Measurements from ENCODE around the gene IFT20. TPM values are rescaled to one million over a fixed set of nuclear protein-coding genes. Genes with fewer than 3 reads are reported as not detected.

Gene IFT20
- total and polyA plus RNA-seq, 5 donors from 2014 or later, result 36.9 to 55.5 (median 44.1) TPM

DNA sequence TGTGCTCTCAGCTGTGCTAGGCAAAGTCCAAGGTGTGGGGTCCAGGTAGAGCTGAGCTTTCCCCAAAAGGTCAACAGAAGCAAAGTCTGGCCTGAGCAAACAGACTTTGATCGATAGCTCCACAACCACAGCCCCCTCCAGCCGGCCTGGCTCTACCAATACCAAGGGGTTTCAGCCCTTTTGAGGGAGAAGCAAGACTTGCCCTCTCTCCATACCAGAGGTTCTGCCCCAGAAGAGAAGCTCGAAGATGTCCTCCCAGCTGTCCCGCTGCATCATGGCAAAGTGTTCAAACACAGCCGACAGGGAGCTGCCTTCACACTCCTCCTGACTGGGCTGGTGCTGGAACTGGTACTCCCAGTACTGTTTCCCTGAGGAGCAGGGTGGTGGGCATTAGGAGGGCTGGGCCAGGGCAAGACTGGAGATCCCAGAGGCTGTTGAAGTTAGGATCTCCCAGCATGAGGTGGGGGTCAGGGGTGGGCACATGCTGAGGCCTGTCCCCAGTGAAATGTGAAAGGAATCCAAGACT, 33.1 kb upstream of the IFT20 start:
- no peaks in the 10 kb centered on the region for H3K27me3 ChIP-seq (ENCODE audit: control insufficient read depth, insufficient read depth, low read length)
- H3K36me3 ChIP-seq (ENCODE audit: control insufficient read depth, insufficient read depth, low read length), result peaks cover 13% of the 10 kb centered on the region
- peaks cover 21% of the 10 kb centered on the region for H3K4me1 ChIP-seq (ENCODE audit: control insufficient read depth, insufficient read depth, low read length, poor library complexity, severe bottlenecking)
- no peak overlapping the region for H3K4me3 ChIP-seq (ENCODE audit: low read depth, low read length)
- no peaks in the 10 kb centered on the region for H3K9me3 ChIP-seq (ENCODE audit: control insufficient read depth in 2 of 2, low read length in 2 of 2)
- peaks cover 0 to 26% (median 15%) of the 10 kb centered on the region in 4 donors for H3K4me1 Mint-ChIP-seq
- no peaks in the 10 kb centered on the region for H3K27me3 Mint-ChIP-seq
- H3K27ac ChIP-seq (ENCODE audit: insufficient read depth, low read length, poor library complexity, severe bottlenecking), result no peak overlapping the region
- DNase-seq, result no peak
- H3K9me3 Mint-ChIP-seq, result no peaks in the 10 kb centered on the region
- no peak for ATAC-seq (ENCODE audit: low read depth in 2 of 2)
- H3K4me3 Mint-ChIP-seq, result peak overlapping the region in 1 of 4 donors; percentile 44
- no peaks in the 10 kb centered on the region for H3K36me3 Mint-ChIP-seq
- H3K27ac Mint-ChIP-seq, result peak overlapping the region in 2 of 3 donors; percentile 9 to 11

- Mint-ChIP-seq H3K9me3 (no peaks in the 10 kb centered on the region), H3K36me3 (no peaks in the 10 kb centered on the region), H3K27ac (no peak overlapping the region), H3K4me3 (peak overlapping the region in 1 of 4 donors; percentile 44), H3K27me3 (no peaks in the 10 kb centered on the region), H3K4me1 (peaks cover 0 to 20% (median 10%) of the 10 kb centered on the region in 4 donors)
- H3K27me3 ChIP-seq (ENCODE audit: control insufficient read depth, insufficient read depth, low read length), result no peaks in the 10 kb centered on the region
- H3K4me3 ChIP-seq (ENCODE audit: low read depth, low read length), result no peak overlapping the region
- peaks cover 19% of the 10 kb centered on the region for H3K36me3 ChIP-seq (ENCODE audit: control insufficient read depth, insufficient read depth, low read length)
- H3K27ac ChIP-seq (ENCODE audit: insufficient read depth, low read length, poor library complexity, severe bottlenecking), result no peak overlapping the region
- no peaks in the 10 kb centered on the region for H3K9me3 ChIP-seq (ENCODE audit: control insufficient read depth in 2 of 2, low read length in 2 of 2)
- DNase-seq (no peak), ATAC-seq (ENCODE audit: low read depth in 2 of 2) (no peak)
- peaks cover 15% of the 10 kb centered on the region for H3K4me1 ChIP-seq (ENCODE audit: control insufficient read depth, insufficient read depth, low read length, poor library complexity, severe bottlenecking)
These were observed 32.5 kb upstream of the IFT20 start for GRCh38 chr17:28367641-28368305.

- Mint-ChIP-seq H3K4me3 (peak overlapping the region in 1 of 4 donors; percentile 33), H3K27me3 (no peaks in the 10 kb centered on the region), H3K27ac (peak overlapping the region in 1 of 3 donors; percentile 56), H3K4me1 (peaks cover 0 to 17% (median 6%) of the 10 kb centered on the region in 4 donors), H3K36me3 (no peaks in the 10 kb centered on the region), H3K9me3 (no peaks in the 10 kb centered on the region)
- peaks cover 4% of the 10 kb centered on the region for H3K4me1 ChIP-seq (ENCODE audit: control insufficient read depth, insufficient read depth, low read length, poor library complexity, severe bottlenecking)
- H3K36me3 ChIP-seq (ENCODE audit: control insufficient read depth, insufficient read depth, low read length), result peaks cover 29% of the 10 kb centered on the region
- H3K9me3 ChIP-seq (ENCODE audit: control insufficient read depth in 2 of 2, low read length in 2 of 2), result no peaks in the 10 kb centered on the region
- no peak overlapping the region for H3K27ac ChIP-seq (ENCODE audit: insufficient read depth, low read length, poor library complexity, severe bottlenecking)
- no peaks in the 10 kb centered on the region for H3K27me3 ChIP-seq (ENCODE audit: control insufficient read depth, insufficient read depth, low read length)
- no peak for ATAC-seq (ENCODE audit: low read depth in 2 of 2)
- DNase-seq, result no peak
- H3K4me3 ChIP-seq (ENCODE audit: low read depth, low read length), result no peak overlapping the region
These were observed 31.3 kb upstream of the IFT20 start for GRCh38 chr17:28366605-28367004.

DNA sequence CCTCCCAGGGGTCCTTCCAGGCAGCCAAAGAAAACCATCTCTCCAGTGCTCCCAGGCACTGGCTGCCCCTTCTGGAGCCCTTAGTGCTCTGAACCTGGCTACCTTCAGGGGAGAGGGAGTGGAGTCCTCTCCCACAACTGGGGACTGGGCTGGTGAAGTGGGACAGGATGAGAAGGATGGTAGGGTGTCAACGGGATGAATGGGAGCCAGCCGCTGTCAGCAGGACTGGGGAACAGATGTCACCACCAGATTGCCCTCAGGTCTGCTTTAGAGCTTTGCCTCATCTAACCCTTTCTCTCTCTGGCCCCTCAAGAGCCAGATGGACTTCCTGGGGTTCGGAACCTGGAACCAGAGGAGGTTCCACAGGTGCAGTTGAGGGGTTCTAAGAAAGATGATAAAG, 30.2 kb upstream of the IFT20 start:
- H3K27me3 ChIP-seq (ENCODE audit: control insufficient read depth, insufficient read depth, low read length), result no peaks in the 10 kb centered on the region
- no peak overlapping the region for H3K27ac ChIP-seq (ENCODE audit: insufficient read depth, low read length, poor library complexity, severe bottlenecking)
- no peak for DNase-seq
- H3K4me1 ChIP-seq (ENCODE audit: control insufficient read depth, insufficient read depth, low read length, poor library complexity, severe bottlenecking), result no peaks in the 10 kb centered on the region
- H3K27me3 Mint-ChIP-seq, result no peaks in the 10 kb centered on the region
- H3K4me1 Mint-ChIP-seq, result peaks cover 0 to 9% (median 2%) of the 10 kb centered on the region in 4 donors
- peaks cover 8% of the 10 kb centered on the region for H3K36me3 Mint-ChIP-seq
- H3K9me3 ChIP-seq (ENCODE audit: control insufficient read depth in 2 of 2, low read length in 2 of 2), result no peaks in the 10 kb centered on the region
- no peaks in the 10 kb centered on the region for H3K9me3 Mint-ChIP-seq
- peaks cover 40% of the 10 kb centered on the region for H3K36me3 ChIP-seq (ENCODE audit: control insufficient read depth, insufficient read depth, low read length)
- ATAC-seq (ENCODE audit: low read depth in 2 of 2), result no peak
- H3K4me3 Mint-ChIP-seq, result no peak overlapping the region
- no peak overlapping the region for H3K4me3 ChIP-seq (ENCODE audit: low read depth, low read length)
- H3K27ac Mint-ChIP-seq, result no peak overlapping the region

GRCh38 chr17:28364665-28365363, 29.5 kb upstream of the IFT20 start, which contains the start of gene SEBOX:
SEBOX (minus strand) TSS chr17:28365199; CDS start chr17:28365151, 48 bp downstream.
- no peak for ATAC-seq (ENCODE audit: low read depth in 2 of 2)
- DNase-seq, result no peak
- H3K27ac Mint-ChIP-seq, result no peak within 1 kb of the TSS
- no peaks in the 10 kb centered on the region for H3K27me3 Mint-ChIP-seq
- no peak within 1 kb of the TSS for H3K4me3 ChIP-seq (ENCODE audit: low read depth, low read length)
- peaks cover 47% of the 10 kb centered on the region for H3K36me3 ChIP-seq (ENCODE audit: control insufficient read depth, insufficient read depth, low read length)
- H3K4me1 Mint-ChIP-seq, result peaks cover 0 to 2% (median 0%) of the 10 kb centered on the region in 4 donors
- H3K27me3 ChIP-seq (ENCODE audit: control insufficient read depth, insufficient read depth, low read length), result no peaks in the 10 kb centered on the region
- H3K4me3 Mint-ChIP-seq, result no peak within 1 kb of the TSS
- H3K9me3 ChIP-seq (ENCODE audit: control insufficient read depth in 2 of 2, low read length in 2 of 2), result no peaks in the 10 kb centered on the region
- no peak within 1 kb of the TSS for H3K27ac ChIP-seq (ENCODE audit: insufficient read depth, low read length, poor library complexity, severe bottlenecking)
- H3K36me3 Mint-ChIP-seq, result peaks cover 11% of the 10 kb centered on the region
- H3K9me3 Mint-ChIP-seq, result no peaks in the 10 kb centered on the region
- H3K4me1 ChIP-seq (ENCODE audit: control insufficient read depth, insufficient read depth, low read length, poor library complexity, severe bottlenecking), result no peaks in the 10 kb centered on the region

DNA sequence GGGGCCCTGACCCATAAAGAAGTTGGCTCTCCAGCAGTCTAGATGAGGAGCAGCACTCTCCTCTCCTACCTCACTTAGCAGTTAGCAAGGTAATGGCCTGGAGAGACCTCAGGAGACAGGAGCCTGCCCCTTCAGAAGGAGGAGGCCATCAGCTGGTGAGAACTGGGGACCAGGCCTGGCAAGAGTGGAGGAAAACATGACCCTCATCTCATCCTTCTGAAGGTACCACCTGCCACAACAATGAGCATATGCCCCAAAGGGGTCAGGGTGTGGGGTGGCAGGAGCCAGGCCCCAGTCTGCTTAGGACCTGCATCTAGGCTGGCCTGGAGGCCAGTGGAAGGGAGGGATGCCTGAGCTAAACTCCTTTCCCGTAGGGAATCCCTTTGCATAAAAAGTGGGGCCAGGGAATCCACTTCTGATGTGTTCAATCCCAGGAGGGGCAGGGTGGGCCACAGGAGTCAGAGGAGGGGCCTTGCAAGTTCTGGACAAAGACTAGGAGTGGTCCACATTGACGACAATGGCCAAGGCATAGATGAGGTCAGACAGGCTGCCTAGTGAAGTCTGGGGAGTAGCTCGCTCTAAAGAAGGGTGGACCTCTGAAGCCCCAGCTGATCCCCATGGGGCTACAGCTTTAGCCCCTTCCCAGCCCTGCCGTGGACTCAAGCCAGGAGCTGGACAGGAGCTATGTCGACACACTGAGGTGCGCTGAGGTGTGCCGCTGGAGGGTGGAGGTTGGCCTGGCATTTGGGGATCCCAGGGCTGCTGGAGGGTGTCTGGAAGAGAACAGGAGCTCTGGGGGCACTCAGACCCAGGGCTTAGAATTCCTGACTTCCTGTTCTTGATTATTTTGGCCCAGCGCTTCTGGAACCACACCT, 28.7 kb upstream of the IFT20 start:
- DNase-seq (no peak), ATAC-seq (ENCODE audit: low read depth in 2 of 2) (no peak)
- Histone ChIP-seq H3K4me3 (ENCODE audit: low read depth, low read length) (no peak overlapping the region), H3K27me3 (ENCODE audit: control insufficient read depth, insufficient read depth, low read length) (no peaks in the 10 kb centered on the region), H3K36me3 (ENCODE audit: control insufficient read depth, insufficient read depth, low read length) (peaks cover 51% of the 10 kb centered on the region), H3K4me1 (ENCODE audit: control insufficient read depth, insufficient read depth, low read length, poor library complexity, severe bottlenecking) (no peaks in the 10 kb centered on the region), H3K27ac (ENCODE audit: insufficient read depth, low read length, poor library complexity, severe bottlenecking) (no peak overlapping the region), H3K9me3 (ENCODE audit: control insufficient read depth in 2 of 2, low read length in 2 of 2) (no peaks in the 10 kb centered on the region)
- H3K27me3 Mint-ChIP-seq, result no peaks in the 10 kb centered on the region
- H3K4me3 Mint-ChIP-seq, result no peak overlapping the region
- H3K4me1 Mint-ChIP-seq, result peaks cover 0 to 3% (median 1%) of the 10 kb centered on the region in 4 donors
- no peak overlapping the region for H3K27ac Mint-ChIP-seq
- H3K9me3 Mint-ChIP-seq, result no peaks in the 10 kb centered on the region
- peaks cover 11% of the 10 kb centered on the region for H3K36me3 Mint-ChIP-seq

GRCh38 chr17:28363186-28363585, 27.9 kb upstream of the IFT20 start:
- Mint-ChIP-seq H3K27me3 (no peaks in the 10 kb centered on the region), H3K27ac (no peak overlapping the region), H3K9me3 (no peaks in the 10 kb centered on the region), H3K36me3 (peaks cover 11% of the 10 kb centered on the region), H3K4me3 (no peak overlapping the region), H3K4me1 (peaks cover 0 to 7% (median 4%) of the 10 kb centered on the region in 4 donors)
- H3K27me3 ChIP-seq (ENCODE audit: control insufficient read depth, insufficient read depth, low read length), result no peaks in the 10 kb centered on the region
- peaks cover 51% of the 10 kb centered on the region for H3K36me3 ChIP-seq (ENCODE audit: control insufficient read depth, insufficient read depth, low read length)
- no peaks in the 10 kb centered on the region for H3K9me3 ChIP-seq (ENCODE audit: control insufficient read depth in 2 of 2, low read length in 2 of 2)
- ATAC-seq (ENCODE audit: low read depth in 2 of 2), result no peak
- no peak for DNase-seq
- peaks cover 5% of the 10 kb centered on the region for H3K4me1 ChIP-seq (ENCODE audit: control insufficient read depth, insufficient read depth, low read length, poor library complexity, severe bottlenecking)
- no peak overlapping the region for H3K4me3 ChIP-seq (ENCODE audit: low read depth, low read length)
- H3K27ac ChIP-seq (ENCODE audit: insufficient read depth, low read length, poor library complexity, severe bottlenecking), result no peak overlapping the region

Data from CD4-positive, CD25-positive, alpha-beta regulatory T cell (primary cell).